HCT116 (cell line): Measurements from ENCODE around the gene C1orf105.

Source experiments
- CEBPB ChIP-seq: IDR thresholded peaks from 2 replicates; pipeline ENCODE4 v1.6.1; 2012; ENCODE audit warnings: low read depth
- CTCF ChIP-seq, 3 experiments: fragments of 200-600 bp in 1 of 3; sonication (generic) in 1 of 3; IDR thresholded peaks in 2 of 3; conservative IDR thresholded peaks in 1 of 3; 2 replicates each; pipeline ENCODE4 v1.5.1; 2012 to 2017; ENCODE audit warnings: low read depth in 2 of 3, low read length in 2 of 3, antibody characterized with exemption in 1 of 3, borderline replicate concordance in 1 of 3, control low read depth in 1 of 3, mild to moderate bottlenecking in 1 of 3, mixed read lengths in 1 of 3, mixed run types in 1 of 3, moderate library complexity in 1 of 3; ENCODE audit not compliant: insufficient read depth in 1 of 3
- ELF1 ChIP-seq: IDR thresholded peaks from 2 replicates; pipeline ENCODE4 v1.6.1; 2012; ENCODE audit warnings: low read depth, borderline replicate concordance
- EZH2 ChIP-seq: fragments of 200-600 bp; sonication (generic); IDR thresholded peaks from 2 replicates; pipeline ENCODE4 v1.6.1; 2017; ENCODE audit warnings: antibody characterized with exemption, mixed run types
- EZH2phosphoT487 ChIP-seq: fragments of 200-600 bp; IDR thresholded peaks from 2 replicates; pipeline ENCODE4 v1.6.1; 2018; ENCODE audit warnings: antibody characterized with exemption, borderline replicate concordance
- JUND ChIP-seq: IDR thresholded peaks from 2 replicates; pipeline ENCODE4 v1.6.1; 2012
- POLR2A ChIP-seq: IDR thresholded peaks from 2 replicates; pipeline ENCODE4 v1.7.0; 2011; ENCODE audit warnings: borderline replicate concordance; ENCODE audit not compliant: insufficient read depth, insufficient read length; ENCODE audit errors: extremely low read depth
- POLR2AphosphoS5 ChIP-seq: IDR thresholded peaks from 2 replicates; pipeline ENCODE4 v1.6.1; 2011; ENCODE audit warnings: mild to moderate bottlenecking, low read depth, low read length, moderate library complexity
- RAD21 ChIP-seq: IDR thresholded peaks from 2 replicates; pipeline ENCODE4 v1.6.1; 2012; ENCODE audit warnings: low read depth, mild to moderate bottlenecking
- SIN3A ChIP-seq: IDR thresholded peaks from 2 replicates; pipeline ENCODE4 v1.6.1; 2012; ENCODE audit warnings: low read depth
- SP1 ChIP-seq: IDR thresholded peaks from 2 replicates; pipeline ENCODE4 v1.6.1; 2012; ENCODE audit warnings: low read depth
- ZNF274 ChIP-seq: fragments of 200-500 bp; sonication (Bioruptor generic); IDR thresholded peaks from 2 replicates; pipeline ENCODE4 v1.6.1; 2014; ENCODE audit warnings: mild to moderate bottlenecking, low read depth, low read length, inconsistent platforms
- TF ChIP-seq, protein P1 (sequence below): IDR thresholded peaks from 2 replicates; pipeline ENCODE4 v1.6.1; 2012

- TF ChIP-seq EZH2phosphoT487, result no peak
- TF ChIP-seq CTCF (IDR thresholded peaks at IDR 0.05 in 2 of 3, conservative IDR thresholded peaks at IDR 0.05 in 1 of 3; ENCODE audit: borderline replicate concordance in 1 of 3, insufficient read depth in 1 of 3, low read depth in 2 of 3, low read length in 2 of 3), result no peak
- no peak for TF ChIP-seq RAD21
- no peak for TF ChIP-seq EZH2
- no peak for TF ChIP-seq ELF1
- TF ChIP-seq POLR2A, result no peak
- TF ChIP-seq, protein P1, sequence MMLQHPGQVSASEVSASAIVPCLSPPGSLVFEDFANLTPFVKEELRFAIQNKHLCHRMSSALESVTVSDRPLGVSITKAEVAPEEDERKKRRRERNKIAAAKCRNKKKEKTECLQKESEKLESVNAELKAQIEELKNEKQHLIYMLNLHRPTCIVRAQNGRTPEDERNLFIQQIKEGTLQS, result no peak
- no peak for TF ChIP-seq JUND
- no peak for TF ChIP-seq CEBPB
- TF ChIP-seq POLR2AphosphoS5, result no peak
- TF ChIP-seq SIN3A, result no peak
- TF ChIP-seq ZNF274, result no peak
- TF ChIP-seq SP1, result no peak
Measured at GRCh38 chr1:172469717-172470116, 49.2 kb downstream of the C1orf105 start.
